Stomach smooth muscle (tissue), 2 donors: ENCODE results near the gene CDCA7.
"Not testable (repeated sequence)": the region's sequence is repeated elsewhere in the genome, so short reads cannot be mapped to it uniquely, and the experiment has no call there.

Experiments
- H3K27ac ChIP-seq: one replicate; pipeline ENCODE4 v1.7.0; 2013; ENCODE audit warnings: mild to moderate bottlenecking, low read length, inconsistent platforms
- H3K27me3 ChIP-seq, 2 donors: one replicate each; pipeline ENCODE4 v1.7.0; 2013; ENCODE audit warnings: low read length in 2 of 2; ENCODE audit not compliant: insufficient read depth in 2 of 2, control insufficient read depth in 1 of 2
- H3K36me3 ChIP-seq, 2 donors: one replicate each; pipeline ENCODE4 v1.7.0; 2013; ENCODE audit warnings: low read length in 2 of 2; ENCODE audit not compliant: control insufficient read depth in 2 of 2, insufficient read depth in 2 of 2
- H3K4me1 ChIP-seq: one replicate; pipeline ENCODE4 v1.7.0; 2013; ENCODE audit warnings: low read length; ENCODE audit not compliant: control insufficient read depth, insufficient read depth
- H3K4me3 ChIP-seq, 2 donors: one replicate each; pipeline ENCODE4 v1.7.0; 2013; ENCODE audit warnings: low read length in 2 of 2
- H3K9ac ChIP-seq, 2 donors: one replicate each; pipeline ENCODE4 v1.7.0; 2013; ENCODE audit warnings: low read length in 2 of 2, mild to moderate bottlenecking in 1 of 2
- H3K9me3 ChIP-seq, 2 donors: one replicate each; pipeline ENCODE4 v1.7.0; 2013; ENCODE audit warnings: low read length in 2 of 2; ENCODE audit not compliant: control insufficient read depth in 2 of 2
- donor health status: healthy.
- donor health status: Pancreatic carcinoma.

Gene CDCA7

DNA sequence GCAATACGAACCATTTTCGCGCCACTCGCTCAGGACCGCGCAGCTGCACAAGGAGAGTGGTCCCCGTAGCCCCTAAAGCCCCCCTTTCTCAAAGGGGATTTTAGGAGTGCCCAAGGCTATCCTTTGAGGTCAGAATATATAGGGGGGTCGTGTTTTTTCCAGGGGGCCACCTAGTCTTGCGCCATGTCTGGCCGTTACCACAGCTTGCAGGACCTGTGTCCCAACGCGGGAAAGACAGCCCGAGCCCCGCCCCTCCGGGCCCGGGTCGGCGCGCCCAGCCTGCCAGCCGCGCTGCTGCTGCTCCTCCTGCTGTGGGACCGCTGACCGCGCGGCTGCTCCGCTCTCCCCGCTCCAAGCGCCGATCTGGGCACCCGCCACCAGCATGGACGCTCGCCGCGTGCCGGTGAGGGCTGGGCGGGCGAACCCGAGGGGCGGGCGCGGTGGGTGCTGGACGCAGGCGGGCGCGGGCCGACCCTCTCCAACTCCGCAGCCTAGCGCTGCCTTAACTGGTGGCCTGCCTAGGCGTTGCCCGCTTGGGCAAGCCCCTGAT, at the start of gene CDCA7:
CDCA7 (plus strand) TSS at position 291 of the 550 bp plus-strand sequence; CDS start at position 383, 92 bp downstream.
- H3K27ac ChIP-seq: peak within 1 kb of the TSS; percentile 18
- no peaks in the 10 kb centered on the region for H3K9me3 ChIP-seq
- peak within 1 kb of the TSS; percentile 74 to 81 for H3K4me3 ChIP-seq
- peaks cover 17 to 34% of the 10 kb centered on the region in 2 donors for H3K27me3 ChIP-seq
- peaks cover 14% of the 10 kb centered on the region for H3K4me1 ChIP-seq
- no peaks in the 10 kb centered on the region for H3K36me3 ChIP-seq
- peak within 1 kb of the TSS; percentile 14 to 47 for H3K9ac ChIP-seq

DNA sequence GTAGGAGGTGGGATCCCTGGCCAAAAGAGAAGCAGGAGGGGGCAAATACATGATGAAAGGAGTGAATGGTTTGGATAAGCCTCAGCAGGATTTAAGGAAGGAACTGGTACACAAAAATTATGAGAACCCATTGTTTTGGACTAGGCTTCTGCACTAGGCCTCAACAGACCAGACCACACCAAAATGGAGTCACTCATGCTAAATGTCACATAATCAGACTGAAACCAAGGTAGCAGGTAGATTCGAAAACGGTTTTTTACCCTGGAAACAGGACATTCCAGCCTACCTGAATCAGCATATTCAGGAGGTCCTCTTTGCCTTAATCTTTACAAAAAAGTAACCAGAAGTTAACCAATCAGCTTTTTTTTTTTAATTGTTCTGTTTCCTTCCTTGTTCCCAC, 49.4 kb upstream of the CDCA7 start:
- Histone ChIP-seq H3K36me3 (no peaks in the 10 kb centered on the region), H3K9me3 (peaks cover 0 to 4% of the 10 kb centered on the region in 2 donors), H3K27me3 (no peaks in the 10 kb centered on the region), H3K9ac (no peak overlapping the region), H3K4me1 (no peaks in the 10 kb centered on the region), H3K27ac (no peak overlapping the region), H3K4me3 (no peak overlapping the region)

DNA sequence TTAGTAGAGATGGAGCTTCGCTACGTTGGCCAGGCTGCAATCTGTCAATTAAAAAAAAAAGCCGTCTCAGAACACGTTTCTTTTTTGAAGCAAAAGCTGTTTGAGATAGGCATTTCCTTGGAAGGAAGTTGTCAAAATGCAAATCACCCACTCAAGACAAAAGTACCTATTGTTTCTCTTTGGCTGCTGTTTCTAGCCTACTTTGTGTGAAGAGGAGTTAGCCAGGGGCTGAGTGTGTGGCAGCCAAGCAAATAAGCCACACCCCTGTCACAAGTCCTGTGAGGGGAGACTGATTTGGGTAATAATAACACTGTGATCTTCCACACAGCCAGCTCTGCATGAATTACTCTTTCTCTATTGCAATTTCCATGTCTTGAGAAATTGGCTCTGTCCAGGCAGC, 47.4 kb upstream of the CDCA7 start:
- Histone ChIP-seq H3K9ac (no peak overlapping the region), H3K9me3 (peaks cover 0 to 3% of the 10 kb centered on the region in 2 donors), H3K4me3 (no peak overlapping the region), H3K27me3 (no peaks in the 10 kb centered on the region), H3K4me1 (no peaks in the 10 kb centered on the region), H3K36me3 (no peaks in the 10 kb centered on the region), H3K27ac (no peak overlapping the region)

DNA sequence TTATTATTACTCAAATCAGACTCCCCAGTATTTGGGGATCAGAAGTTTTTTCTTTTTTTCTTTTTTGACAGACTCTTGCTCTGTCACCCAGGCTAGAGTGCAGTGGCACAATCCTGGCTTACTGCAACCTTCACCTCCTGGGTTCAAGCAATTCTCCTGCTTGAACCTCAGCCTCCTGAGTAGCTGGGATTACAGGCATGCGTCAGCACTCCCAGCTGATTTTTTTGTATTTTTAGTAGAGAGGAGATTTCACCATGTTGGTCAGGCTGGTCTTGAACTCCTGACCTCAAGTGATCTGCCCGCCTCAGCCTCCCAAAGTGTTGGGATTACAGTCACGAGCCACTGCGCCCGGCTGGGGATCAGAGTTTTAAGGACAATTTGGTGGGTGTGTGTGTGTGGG, 45.3 kb upstream of the CDCA7 start:
- not testable (repeated sequence) for H3K4me3 ChIP-seq, H3K9ac ChIP-seq, H3K4me1 ChIP-seq, H3K9me3 ChIP-seq, H3K27ac ChIP-seq, H3K27me3 ChIP-seq, H3K36me3 ChIP-seq

DNA sequence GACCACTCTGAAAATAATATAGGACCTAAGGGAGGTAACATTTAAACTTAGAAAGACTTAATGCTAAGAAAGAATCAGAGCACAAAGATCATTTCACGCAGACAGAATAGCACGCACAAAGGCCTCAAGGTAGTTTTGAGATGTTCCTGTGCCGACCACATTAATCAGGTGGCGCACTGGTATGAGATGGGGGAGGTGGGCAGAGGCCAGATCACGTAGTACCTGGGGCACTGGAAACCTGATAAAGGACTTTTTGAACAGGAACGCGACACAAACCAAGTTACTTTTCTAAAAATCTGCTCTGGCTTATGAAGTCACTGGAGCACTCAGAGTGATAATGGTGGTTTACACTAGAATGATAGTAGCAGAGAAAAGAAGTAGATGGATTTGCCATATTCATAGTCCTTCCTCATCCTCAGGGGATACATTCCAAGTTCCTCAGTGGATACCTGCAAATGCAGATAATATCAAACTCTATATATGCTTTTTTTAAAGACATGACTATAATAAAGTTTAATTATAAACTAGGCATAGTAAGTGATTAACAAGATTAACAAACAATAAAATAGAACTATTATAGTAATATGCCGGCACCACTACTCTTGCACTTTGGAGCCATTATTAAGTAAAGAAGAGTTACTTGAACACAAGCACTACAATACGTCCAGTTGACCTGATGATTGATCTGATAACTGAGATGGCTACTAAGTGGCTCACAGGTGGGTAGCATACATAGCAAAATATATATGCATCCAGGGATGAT, 42.6 kb upstream of the CDCA7 start:
- no peaks in the 10 kb centered on the region for H3K4me1 ChIP-seq
- H3K36me3 ChIP-seq: no peaks in the 10 kb centered on the region
- no peak overlapping the region for H3K27ac ChIP-seq
- H3K4me3 ChIP-seq: no peak overlapping the region
- no peak overlapping the region for H3K9ac ChIP-seq
- no peaks in the 10 kb centered on the region for H3K9me3 ChIP-seq
- H3K27me3 ChIP-seq: no peaks in the 10 kb centered on the region

DNA sequence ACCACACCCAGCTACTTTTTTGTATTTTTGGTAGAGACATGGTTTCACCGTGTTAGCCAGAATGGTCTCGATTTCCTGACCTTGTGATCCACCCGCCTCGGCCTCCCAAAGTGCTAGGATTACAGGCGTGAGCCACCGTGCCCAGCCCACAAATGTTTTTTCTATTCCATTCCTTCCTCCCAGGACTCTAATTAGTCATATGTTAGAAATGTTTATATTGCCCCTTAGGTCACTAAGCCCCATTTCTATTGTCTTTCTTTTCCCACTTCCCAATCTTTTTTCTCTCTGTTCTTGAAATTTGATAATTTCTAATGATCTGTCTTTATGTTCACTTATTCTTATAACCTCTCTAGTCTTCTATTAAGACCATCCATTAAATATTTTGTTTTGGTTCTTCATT, 31.3 kb upstream of the CDCA7 start:
- H3K9ac ChIP-seq: no peak overlapping the region
- H3K4me3 ChIP-seq: no peak overlapping the region
- H3K27ac ChIP-seq: no peak overlapping the region
- H3K27me3 ChIP-seq: no peaks in the 10 kb centered on the region
- peaks cover 2 to 10% of the 10 kb centered on the region in 2 donors for H3K9me3 ChIP-seq
- H3K4me1 ChIP-seq: no peaks in the 10 kb centered on the region
- no peaks in the 10 kb centered on the region for H3K36me3 ChIP-seq

DNA sequence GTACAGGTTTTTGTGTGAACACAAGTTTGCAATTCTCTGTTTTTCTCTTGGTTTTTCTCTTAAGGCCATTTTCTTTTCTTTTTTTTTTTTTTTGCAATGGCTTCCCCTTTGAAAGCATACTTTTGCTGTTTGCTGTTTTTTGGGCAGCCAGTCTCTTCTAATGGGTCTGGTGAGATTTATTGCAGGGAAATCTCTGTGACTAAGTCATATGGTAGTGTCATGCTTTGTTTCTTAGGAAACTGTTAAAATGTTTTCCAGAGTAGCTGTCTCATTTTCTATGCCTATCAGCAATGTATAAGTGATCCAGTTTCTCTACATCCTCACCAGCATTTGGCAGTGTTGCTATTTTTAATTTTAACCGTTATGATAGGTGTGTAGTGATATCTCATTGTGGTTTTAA, 27.9 kb upstream of the CDCA7 start:
- Histone ChIP-seq H3K27ac (no peak overlapping the region), H3K9me3 (peaks cover 2 to 10% of the 10 kb centered on the region in 2 donors), H3K4me3 (no peak overlapping the region), H3K9ac (no peak overlapping the region), H3K36me3 (no peaks in the 10 kb centered on the region), H3K4me1 (no peaks in the 10 kb centered on the region), H3K27me3 (no peaks in the 10 kb centered on the region)

DNA sequence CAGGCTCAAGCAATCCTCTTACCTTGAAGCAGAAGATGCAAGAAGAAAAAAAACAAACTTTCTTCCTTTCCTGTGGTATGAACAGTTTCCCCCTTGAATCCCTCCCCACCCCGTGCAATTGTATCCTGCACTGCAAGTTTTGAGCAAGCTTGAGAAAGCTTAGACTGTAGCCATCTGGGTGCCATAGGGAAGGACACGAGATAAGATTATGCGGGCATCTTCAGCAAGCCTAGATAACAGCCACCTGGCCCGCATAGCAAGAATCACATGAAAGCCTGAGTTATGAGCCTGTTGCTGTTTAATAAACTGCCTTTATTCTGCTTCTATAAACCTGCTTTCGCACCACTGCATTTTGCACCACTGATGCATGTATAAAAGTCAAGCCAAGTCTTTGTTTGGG, 27.3 kb upstream of the CDCA7 start:
- Histone ChIP-seq H3K36me3 (no peaks in the 10 kb centered on the region), H3K9me3 (peaks cover 2 to 14% of the 10 kb centered on the region in 2 donors), H3K27me3 (no peaks in the 10 kb centered on the region), H3K9ac (no peak overlapping the region), H3K4me3 (no peak overlapping the region), H3K4me1 (no peaks in the 10 kb centered on the region), H3K27ac (no peak overlapping the region)

DNA sequence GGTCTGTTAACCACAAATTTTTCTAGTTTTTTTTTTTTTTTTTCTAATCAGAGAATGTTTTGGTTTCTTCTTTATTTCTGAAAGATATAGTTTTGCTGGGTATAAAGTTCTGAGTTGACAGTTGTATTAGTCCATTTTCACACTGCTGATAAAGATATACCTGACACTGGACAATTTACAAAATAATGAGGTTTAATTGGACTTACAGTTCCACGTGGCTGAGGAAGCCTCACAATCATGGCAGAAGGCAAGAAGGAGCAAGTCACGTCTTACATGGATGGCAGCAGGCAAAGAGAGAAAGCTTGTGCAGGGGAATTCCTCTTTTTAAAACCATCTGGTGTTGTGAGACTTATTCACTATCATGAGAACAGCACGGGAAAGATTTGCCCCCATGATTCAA, 21.7 kb upstream of the CDCA7 start:
- not testable (repeated sequence) for H3K4me1 ChIP-seq, H3K27ac ChIP-seq, H3K27me3 ChIP-seq, H3K9ac ChIP-seq, H3K9me3 ChIP-seq, H3K4me3 ChIP-seq, H3K36me3 ChIP-seq

DNA sequence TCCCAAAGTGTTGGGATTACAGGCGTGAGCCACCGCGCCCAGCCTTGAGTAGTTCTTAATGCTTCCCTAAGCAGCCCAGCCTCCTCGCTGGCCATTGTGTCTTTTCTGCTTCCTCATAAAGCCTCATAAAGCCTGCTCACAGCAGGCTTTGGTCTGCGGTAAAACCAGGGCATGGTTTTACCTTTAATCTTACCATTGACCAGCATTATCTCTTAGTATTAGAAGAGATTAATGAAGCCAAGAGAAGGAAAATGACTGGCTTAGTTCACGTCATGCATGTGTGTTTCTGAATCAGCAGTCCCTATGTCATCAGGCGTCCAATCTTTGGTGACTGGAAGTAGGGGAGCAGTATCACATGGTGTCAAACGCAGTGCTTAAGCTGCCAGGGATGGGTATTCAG, 14.9 kb upstream of the CDCA7 start:
- Histone ChIP-seq H3K4me1 (no peaks in the 10 kb centered on the region), H3K9me3 (no peaks in the 10 kb centered on the region), H3K4me3 (no peak overlapping the region), H3K27me3 (no peaks in the 10 kb centered on the region), H3K27ac (no peak overlapping the region), H3K36me3 (no peaks in the 10 kb centered on the region), H3K9ac (no peak overlapping the region)

DNA sequence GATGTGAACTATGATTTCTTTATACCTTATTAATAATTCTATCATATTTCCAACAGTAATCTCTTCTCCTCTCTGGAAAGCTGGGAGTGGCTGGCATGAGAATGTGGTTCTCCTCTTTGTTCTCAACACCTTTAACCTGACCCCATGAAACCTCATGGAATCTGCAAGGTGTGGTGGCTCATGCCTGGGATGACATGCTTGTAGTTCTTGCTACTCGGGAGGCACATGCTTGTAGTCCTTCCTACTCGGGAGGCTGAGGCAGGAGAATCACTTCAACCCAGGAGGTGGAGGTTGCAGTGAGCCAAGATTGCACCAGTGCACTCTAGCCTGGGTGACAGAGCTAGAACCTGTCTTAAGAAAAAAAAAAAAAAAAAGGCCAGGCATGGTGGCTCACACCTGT, 10.8 kb upstream of the CDCA7 start:
- no peaks in the 10 kb centered on the region for H3K27me3 ChIP-seq

More for the DNA sequence above, 10.8 kb upstream of the CDCA7 start:
- Histone ChIP-seq H3K9ac (no peak overlapping the region), H3K36me3 (no peaks in the 10 kb centered on the region), H3K4me3 (no peak overlapping the region), H3K27ac (no peak overlapping the region), H3K4me1 (no peaks in the 10 kb centered on the region), H3K9me3 (peaks cover 3 to 7% of the 10 kb centered on the region in 2 donors)
